ENCODE data around the gene SAMHD1.
"Not testable (repeated sequence)": the region's sequence is repeated elsewhere in the genome, so short reads cannot be mapped to it uniquely, and the experiment has no call there.

The SAMHD1 gene

DNA sequence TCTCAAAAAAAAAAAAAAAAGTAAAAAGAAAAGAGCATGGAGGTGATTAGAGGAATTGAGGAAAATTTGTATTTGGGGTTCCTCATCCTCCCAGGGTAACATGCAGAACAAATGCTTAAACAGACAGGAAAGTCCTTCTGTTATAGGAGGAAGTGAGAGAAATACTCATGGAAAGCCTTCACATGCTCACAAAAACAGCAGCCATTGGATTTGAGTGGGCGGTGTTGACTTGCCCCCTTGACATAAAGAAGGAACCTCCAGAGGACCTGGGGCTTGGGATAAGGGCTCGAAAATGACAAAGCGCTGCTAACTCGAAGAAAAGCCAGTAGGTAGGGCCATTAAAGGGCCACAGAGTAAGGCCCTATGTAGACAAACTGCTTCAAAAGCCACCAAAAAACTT lies 17.5 kb upstream of the SAMHD1 start:
- H3K9me3 ChIP-seq (ENCODE audit: insufficient read depth, low read length), result no peaks in the 10 kb centered on the region
- no peaks in the 10 kb centered on the region for H3K36me3 ChIP-seq (ENCODE audit: low read length)
- no peaks in the 10 kb centered on the region for H3F3A ChIP-seq (ENCODE audit: insufficient read depth)
- no peak overlapping the region for H3K27ac ChIP-seq (ENCODE audit: low read depth, low read length)
- H3K9ac ChIP-seq (ENCODE audit: low read length), result no peak overlapping the region
- TF ChIP-seq EZH2phosphoT487 (conservative IDR thresholded peaks at IDR 0.05; ENCODE audit: low read length), result no peak
- TF ChIP-seq, protein P1, sequence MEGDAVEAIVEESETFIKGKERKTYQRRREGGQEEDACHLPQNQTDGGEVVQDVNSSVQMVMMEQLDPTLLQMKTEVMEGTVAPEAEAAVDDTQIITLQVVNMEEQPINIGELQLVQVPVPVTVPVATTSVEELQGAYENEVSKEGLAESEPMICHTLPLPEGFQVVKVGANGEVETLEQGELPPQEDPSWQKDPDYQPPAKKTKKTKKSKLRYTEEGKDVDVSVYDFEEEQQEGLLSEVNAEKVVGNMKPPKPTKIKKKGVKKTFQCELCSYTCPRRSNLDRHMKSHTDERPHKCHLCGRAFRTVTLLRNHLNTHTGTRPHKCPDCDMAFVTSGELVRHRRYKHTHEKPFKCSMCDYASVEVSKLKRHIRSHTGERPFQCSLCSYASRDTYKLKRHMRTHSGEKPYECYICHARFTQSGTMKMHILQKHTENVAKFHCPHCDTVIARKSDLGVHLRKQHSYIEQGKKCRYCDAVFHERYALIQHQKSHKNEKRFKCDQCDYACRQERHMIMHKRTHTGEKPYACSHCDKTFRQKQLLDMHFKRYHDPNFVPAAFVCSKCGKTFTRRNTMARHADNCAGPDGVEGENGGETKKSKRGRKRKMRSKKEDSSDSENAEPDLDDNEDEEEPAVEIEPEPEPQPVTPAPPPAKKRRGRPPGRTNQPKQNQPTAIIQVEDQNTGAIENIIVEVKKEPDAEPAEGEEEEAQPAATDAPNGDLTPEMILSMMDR (IDR thresholded peaks at IDR 0.05; ENCODE audit: insufficient read depth, low read length, poor library complexity, severe bottlenecking), result no peak
- no peaks in the 10 kb centered on the region for H3K79me2 ChIP-seq (ENCODE audit: insufficient read depth, low read length)
- H3K9me2 ChIP-seq (replicated peaks; ENCODE audit: insufficient read depth, low read length), result no peaks in the 10 kb centered on the region
- H2AFZ ChIP-seq (ENCODE audit: low read depth, low read length, severe bottlenecking), result no peak overlapping the region
- no peaks in the 10 kb centered on the region for H3K27me3 ChIP-seq (ENCODE audit: low read length)
- H4K20me1 ChIP-seq (ENCODE audit: low read depth, low read length), result no peaks in the 10 kb centered on the region
- H3K4me2 ChIP-seq (ENCODE audit: low read depth, low read length, poor library complexity, severe bottlenecking), result no peak overlapping the region
- no peak overlapping the region for H3K4me3 ChIP-seq (ENCODE audit: insufficient read depth, low read length, poor library complexity, severe bottlenecking)

- no peaks in the 10 kb centered on the region for H3K9me2 ChIP-seq (replicated peaks; ENCODE audit: insufficient read depth, low read length)
- H3K4me3 ChIP-seq (ENCODE audit: insufficient read depth, low read length, poor library complexity, severe bottlenecking), result no peak overlapping the region
- H3K27me3 ChIP-seq (ENCODE audit: low read length), result no peaks in the 10 kb centered on the region
- H3F3A ChIP-seq (ENCODE audit: insufficient read depth), result no peaks in the 10 kb centered on the region
- H3K36me3 ChIP-seq (ENCODE audit: low read length), result no peaks in the 10 kb centered on the region
- no peaks in the 10 kb centered on the region for H3K79me2 ChIP-seq (ENCODE audit: insufficient read depth, low read length)
- no peaks in the 10 kb centered on the region for H4K20me1 ChIP-seq (ENCODE audit: low read depth, low read length)
- no peak overlapping the region for H3K27ac ChIP-seq (ENCODE audit: low read depth, low read length)
- H3K9me3 ChIP-seq (ENCODE audit: insufficient read depth, low read length), result peaks cover 3% of the 10 kb centered on the region; the same call in 1 of the 2 replicates
- H3K4me2 ChIP-seq (ENCODE audit: low read depth, low read length, poor library complexity, severe bottlenecking), result no peak overlapping the region
- TF ChIP-seq EZH2phosphoT487 (conservative IDR thresholded peaks at IDR 0.05; ENCODE audit: low read length), result no peak
- TF ChIP-seq, protein P1 (IDR thresholded peaks at IDR 0.05; ENCODE audit: insufficient read depth, low read length, poor library complexity, severe bottlenecking), result no peak
- no peak overlapping the region for H3K9ac ChIP-seq (ENCODE audit: low read length)
- H2AFZ ChIP-seq (ENCODE audit: low read depth, low read length, severe bottlenecking), result no peak overlapping the region
These were observed 16.1 kb upstream of the SAMHD1 start for GRCh38 chr20:36967636-36968035.

GRCh38 chr20:36966965-36967364 lies 15.5 kb upstream of the SAMHD1 start:
- not testable (repeated sequence) for H3K79me2 ChIP-seq (ENCODE audit: insufficient read depth, low read length); H3K4me3 ChIP-seq (ENCODE audit: insufficient read depth, low read length, poor library complexity, severe bottlenecking); H3K36me3 ChIP-seq (ENCODE audit: low read length); H3K27ac ChIP-seq (ENCODE audit: low read depth, low read length); H3K27me3 ChIP-seq (ENCODE audit: low read length); H2AFZ ChIP-seq (ENCODE audit: low read depth, low read length, severe bottlenecking); H3F3A ChIP-seq (ENCODE audit: insufficient read depth); H3K9me2 ChIP-seq (replicated peaks; ENCODE audit: insufficient read depth, low read length); H3K9ac ChIP-seq (ENCODE audit: low read length); H3K9me3 ChIP-seq (ENCODE audit: insufficient read depth, low read length); H3K4me2 ChIP-seq (ENCODE audit: low read depth, low read length, poor library complexity, severe bottlenecking); H4K20me1 ChIP-seq (ENCODE audit: low read depth, low read length)

- not testable (repeated sequence) for H3K9me2 ChIP-seq (replicated peaks; ENCODE audit: insufficient read depth, low read length); H3K79me2 ChIP-seq (ENCODE audit: insufficient read depth, low read length); H3K36me3 ChIP-seq (ENCODE audit: low read length); H3K27me3 ChIP-seq (ENCODE audit: low read length); H3K27ac ChIP-seq (ENCODE audit: low read depth, low read length); H3K9me3 ChIP-seq (ENCODE audit: insufficient read depth, low read length); H2AFZ ChIP-seq (ENCODE audit: low read depth, low read length, severe bottlenecking); H3K4me3 ChIP-seq (ENCODE audit: insufficient read depth, low read length, poor library complexity, severe bottlenecking); H4K20me1 ChIP-seq (ENCODE audit: low read depth, low read length); H3F3A ChIP-seq (ENCODE audit: insufficient read depth); H3K4me2 ChIP-seq (ENCODE audit: low read depth, low read length, poor library complexity, severe bottlenecking); H3K9ac ChIP-seq (ENCODE audit: low read length)
These were observed 10.9 kb upstream of the SAMHD1 start for GRCh38 chr20:36962354-36962941.

All from SU-DHL-6 (cell line).